Measurements from ENCODE around the gene SUSD4.

- TF ChIP-seq, protein P1, sequence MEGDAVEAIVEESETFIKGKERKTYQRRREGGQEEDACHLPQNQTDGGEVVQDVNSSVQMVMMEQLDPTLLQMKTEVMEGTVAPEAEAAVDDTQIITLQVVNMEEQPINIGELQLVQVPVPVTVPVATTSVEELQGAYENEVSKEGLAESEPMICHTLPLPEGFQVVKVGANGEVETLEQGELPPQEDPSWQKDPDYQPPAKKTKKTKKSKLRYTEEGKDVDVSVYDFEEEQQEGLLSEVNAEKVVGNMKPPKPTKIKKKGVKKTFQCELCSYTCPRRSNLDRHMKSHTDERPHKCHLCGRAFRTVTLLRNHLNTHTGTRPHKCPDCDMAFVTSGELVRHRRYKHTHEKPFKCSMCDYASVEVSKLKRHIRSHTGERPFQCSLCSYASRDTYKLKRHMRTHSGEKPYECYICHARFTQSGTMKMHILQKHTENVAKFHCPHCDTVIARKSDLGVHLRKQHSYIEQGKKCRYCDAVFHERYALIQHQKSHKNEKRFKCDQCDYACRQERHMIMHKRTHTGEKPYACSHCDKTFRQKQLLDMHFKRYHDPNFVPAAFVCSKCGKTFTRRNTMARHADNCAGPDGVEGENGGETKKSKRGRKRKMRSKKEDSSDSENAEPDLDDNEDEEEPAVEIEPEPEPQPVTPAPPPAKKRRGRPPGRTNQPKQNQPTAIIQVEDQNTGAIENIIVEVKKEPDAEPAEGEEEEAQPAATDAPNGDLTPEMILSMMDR (IDR thresholded peaks at IDR 0.05), result no peak
- no peak for TF ChIP-seq POLR2A (IDR thresholded peaks at IDR 0.05)
Measured at GRCh38 chr1:223231581-223231980, 132.4 kb downstream of the SUSD4 start.

All from adrenal gland (tissue), 5 donors.